HepG2 (cell line): ENCODE data around the gene PNN. TPM values are rescaled to one million over a fixed set of nuclear protein-coding genes. Genes with fewer than 3 reads are reported as not detected.

Experiments used
- CEBPB ChIP-seq: IDR thresholded peaks from 2 replicates; pipeline ENCODE4 v1.6.1; 2011; ENCODE audit warnings: low read depth, low read length, improper control_type of control experiment, borderline replicate concordance
- CEBPG ChIP-seq: IDR thresholded peaks from 2 replicates; pipeline ENCODE4 v1.6.1; 2016
- CHD2 ChIP-seq: IDR thresholded peaks from 2 replicates; pipeline ENCODE4 v1.6.1; 2011; ENCODE audit warnings: low read depth, low read length, improper control_type of control experiment
- DMAP1 ChIP-seq: IDR thresholded peaks from 2 replicates; pipeline ENCODE4 v1.6.1; 2016
- HNRNPUL1 ChIP-seq: fragments of 200-400 bp; formaldehyde crosslinking; IDR thresholded peaks from 2 replicates; pipeline ENCODE4 v1.6.1; 2017; ENCODE audit warnings: low read depth, mild to moderate bottlenecking, low read length, moderate library complexity
- KDM4B ChIP-seq: sonication (generic); formaldehyde crosslinking; IDR thresholded peaks from 2 replicates; pipeline ENCODE4 v1.4.0; 2020; ENCODE audit warnings: missing genetic modification reagents
- KDM5A ChIP-seq: fragments of 200-600 bp; sonication (generic); IDR thresholded peaks from 2 replicates; pipeline ENCODE4 v1.7.0; 2018; ENCODE audit warnings: antibody characterized with exemption, mild to moderate bottlenecking, low read length, borderline replicate concordance
- KLF11 ChIP-seq: IDR thresholded peaks from 2 replicates; pipeline ENCODE4 v1.6.1; 2016; ENCODE audit warnings: missing compliant biosample characterization
- KMT2B ChIP-seq: IDR thresholded peaks from 2 replicates; pipeline ENCODE4 v1.6.1; 2016; ENCODE audit warnings: missing genetic modification reagents, missing compliant biosample characterization
- NFKBIZ ChIP-seq: IDR thresholded peaks from 2 replicates; pipeline ENCODE4 v1.6.1; 2018; ENCODE audit warnings: missing genetic modification reagents, missing compliant biosample characterization
- SP1 ChIP-seq, 2 experiments: fragments of 450-650 bp in 1 of 2; sonication (generic) in 1 of 2; formaldehyde crosslinking in 1 of 2; IDR thresholded peaks; 2 replicates each; pipeline versions ENCODE4 v1.4.0 to v1.6.1; 2016 to 2020; ENCODE audit warnings: missing genetic modification reagents in 1 of 2
- THAP11 ChIP-seq: IDR thresholded peaks from 2 replicates; pipeline ENCODE4 v1.6.1; 2016; ENCODE audit warnings: missing biosample characterization, missing genetic modification reagents
- ZFP37 ChIP-seq: sonication (generic); formaldehyde crosslinking; IDR thresholded peaks from 2 replicates; pipeline ENCODE4 v1.4.0; 2020; ENCODE audit warnings: missing genetic modification reagents, borderline replicate concordance
- ZFP41 ChIP-seq: sonication (generic); formaldehyde crosslinking; IDR thresholded peaks from 2 replicates; pipeline ENCODE4 v1.4.0; 2020; ENCODE audit warnings: mild to moderate bottlenecking, missing genetic modification reagents, borderline replicate concordance
- ZMAT3 ChIP-seq: sonication (generic); formaldehyde crosslinking; conservative IDR thresholded peaks from 2 replicates; pipeline ENCODE4 v1.7.0; 2021; ENCODE audit warnings: missing genetic modification reagents
- ZNF24 ChIP-seq: fragments of 450-650 bp; IDR thresholded peaks from 2 replicates; pipeline ENCODE4 v1.6.1; 2017; ENCODE audit warnings: antibody characterized with exemption, mild to moderate bottlenecking
- ZNF383 ChIP-seq: sonication (generic); formaldehyde crosslinking; IDR thresholded peaks from 2 replicates; pipeline ENCODE4 v1.4.0; 2020; ENCODE audit warnings: missing genetic modification reagents, mild to moderate bottlenecking, borderline replicate concordance
- ZNF569 ChIP-seq: sonication (generic); formaldehyde crosslinking; IDR thresholded peaks from 2 replicates; pipeline ENCODE4 v1.5.0; 2020; ENCODE audit warnings: mild to moderate bottlenecking, missing genetic modification reagents, moderate library complexity, borderline replicate concordance
- ZNF839 ChIP-seq: sonication (generic); formaldehyde crosslinking; IDR thresholded peaks from 2 replicates; pipeline ENCODE4 v1.4.0; 2020; ENCODE audit warnings: missing genetic modification reagents, mild to moderate bottlenecking, borderline replicate concordance
- polyA plus RNA-seq, 8 experiments: library from polyadenylated mRNA; depleted of rRNA in 3 of 8; stranded (reverse) in 7 of 8; unstranded in 1 of 8; fragments of >200 nt; fragmentation: Illumina TruSeq in 4 of 8; extraction: Trizol in 4 of 8; gene quantifications; 2 replicates each; pipeline versions ENCODE4 v1.2.1 to v1.2.3, GENCODE V29; 2011 to 2016; ENCODE audit warnings: low read depth in 4 of 8, missing spikeins in 1 of 8, mixed read lengths in 1 of 8; ENCODE audit not compliant: insufficient read depth in 1 of 8
- total RNA-seq, 5 experiments: library from RNA; depleted of rRNA; stranded (reverse); fragments of >200 nt; fragmentation: Illumina TruSeq; extraction: Trizol; gene quantifications; 2 replicates each; pipeline ENCODE4 v1.2.3, GENCODE V29; 2016; ENCODE audit warnings: low read depth in 1 of 5
- TF ChIP-seq, protein P1 (sequence below): sonication (generic); formaldehyde crosslinking; IDR thresholded peaks from 2 replicates; pipeline ENCODE4 v1.4.0; 2020; ENCODE audit warnings: missing genetic modification reagents, borderline replicate concordance
- TF ChIP-seq, protein P2 (sequence below): sonication (generic); formaldehyde crosslinking; IDR thresholded peaks from 2 replicates; pipeline ENCODE4 v1.5.0; 2020; ENCODE audit warnings: mild to moderate bottlenecking, missing genetic modification reagents, borderline replicate concordance
- TF ChIP-seq, protein P3 (sequence below): sonication (generic); formaldehyde crosslinking; IDR thresholded peaks from 2 replicates; pipeline ENCODE4 v1.4.0; 2020; ENCODE audit warnings: mild to moderate bottlenecking, missing genetic modification reagents
- TF ChIP-seq, protein P4 (sequence below): sonication (generic); formaldehyde crosslinking; conservative IDR thresholded peaks from 2 replicates; pipeline ENCODE4 v1.4.0; 2020; ENCODE audit warnings: missing genetic modification reagents

Gene PNN
- total and polyA plus RNA-seq, 2 of the 13 experiments (the other 11 are each of a cell fraction or from before 2014, with no cell fraction given) = 58.0 to 214 TPM

DNA sequence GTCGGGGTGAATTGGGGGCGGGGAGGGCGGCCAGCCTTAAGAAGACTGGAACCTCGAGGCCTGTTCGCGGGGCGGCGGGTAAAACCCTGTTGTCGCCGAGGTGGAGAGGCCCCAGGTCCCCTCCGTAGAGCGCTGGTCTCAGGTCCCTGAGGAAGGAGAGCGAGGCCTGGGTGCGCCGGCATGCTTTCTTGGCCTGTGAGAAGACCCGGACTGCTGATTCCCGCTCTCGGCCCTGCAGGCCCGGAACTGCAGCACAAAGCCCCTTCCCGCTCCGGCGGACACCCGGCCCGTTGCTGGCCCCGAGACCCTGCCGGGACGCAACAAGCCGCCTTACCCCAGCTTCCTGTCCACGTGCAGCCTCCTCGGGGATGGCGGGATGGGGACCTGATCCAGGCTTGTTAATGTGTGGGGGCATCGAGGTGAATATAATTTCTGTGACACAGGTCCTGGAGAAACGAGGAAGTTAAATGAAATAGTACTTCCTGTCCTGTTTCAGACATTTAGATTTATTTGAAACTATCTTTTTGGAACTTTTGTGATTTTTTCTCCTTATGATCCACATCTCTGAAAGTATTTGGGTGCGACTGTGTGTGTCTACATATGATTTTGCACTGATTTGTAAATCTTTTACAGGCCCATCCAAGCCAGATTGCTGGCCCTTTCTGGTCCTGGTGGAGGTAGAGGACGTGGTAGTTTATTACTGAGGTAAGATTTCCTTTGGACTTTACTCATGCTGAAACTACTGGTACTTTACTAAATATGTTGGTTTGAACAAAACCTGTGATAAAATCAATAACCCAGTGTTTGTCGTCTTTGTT lies 600 bp downstream of the PNN start (continued):
- peak; percentile 73; the same call in 1 of the 2 replicates for TF ChIP-seq ZFP41 (CRISPR knock-in tag)
- TF ChIP-seq, protein P1, sequence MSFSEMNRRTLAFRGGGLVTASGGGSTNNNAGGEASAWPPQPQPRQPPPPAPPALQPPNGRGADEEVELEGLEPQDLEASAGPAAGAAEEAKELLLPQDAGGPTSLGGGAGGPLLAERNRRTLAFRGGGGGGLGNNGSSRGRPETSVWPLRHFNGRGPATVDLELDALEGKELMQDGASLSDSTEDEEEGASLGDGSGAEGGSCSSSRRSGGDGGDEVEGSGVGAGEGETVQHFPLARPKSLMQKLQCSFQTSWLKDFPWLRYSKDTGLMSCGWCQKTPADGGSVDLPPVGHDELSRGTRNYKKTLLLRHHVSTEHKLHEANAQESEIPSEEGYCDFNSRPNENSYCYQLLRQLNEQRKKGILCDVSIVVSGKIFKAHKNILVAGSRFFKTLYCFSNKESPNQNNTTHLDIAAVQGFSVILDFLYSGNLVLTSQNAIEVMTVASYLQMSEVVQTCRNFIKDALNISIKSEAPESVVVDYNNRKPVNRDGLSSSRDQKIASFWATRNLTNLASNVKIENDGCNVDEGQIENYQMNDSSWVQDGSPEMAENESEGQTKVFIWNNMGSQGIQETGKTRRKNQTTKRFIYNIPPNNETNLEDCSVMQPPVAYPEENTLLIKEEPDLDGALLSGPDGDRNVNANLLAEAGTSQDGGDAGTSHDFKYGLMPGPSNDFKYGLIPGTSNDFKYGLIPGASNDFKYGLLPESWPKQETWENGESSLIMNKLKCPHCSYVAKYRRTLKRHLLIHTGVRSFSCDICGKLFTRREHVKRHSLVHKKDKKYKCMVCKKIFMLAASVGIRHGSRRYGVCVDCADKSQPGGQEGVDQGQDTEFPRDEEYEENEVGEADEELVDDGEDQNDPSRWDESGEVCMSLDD = peak; percentile 12; the same call in 1 of the 2 replicates
- no peak; the same call in 1 of the 2 replicates for TF ChIP-seq KLF11 (CRISPR knock-in tag)
- no peak for TF ChIP-seq CEBPG
- TF ChIP-seq, protein P2, sequence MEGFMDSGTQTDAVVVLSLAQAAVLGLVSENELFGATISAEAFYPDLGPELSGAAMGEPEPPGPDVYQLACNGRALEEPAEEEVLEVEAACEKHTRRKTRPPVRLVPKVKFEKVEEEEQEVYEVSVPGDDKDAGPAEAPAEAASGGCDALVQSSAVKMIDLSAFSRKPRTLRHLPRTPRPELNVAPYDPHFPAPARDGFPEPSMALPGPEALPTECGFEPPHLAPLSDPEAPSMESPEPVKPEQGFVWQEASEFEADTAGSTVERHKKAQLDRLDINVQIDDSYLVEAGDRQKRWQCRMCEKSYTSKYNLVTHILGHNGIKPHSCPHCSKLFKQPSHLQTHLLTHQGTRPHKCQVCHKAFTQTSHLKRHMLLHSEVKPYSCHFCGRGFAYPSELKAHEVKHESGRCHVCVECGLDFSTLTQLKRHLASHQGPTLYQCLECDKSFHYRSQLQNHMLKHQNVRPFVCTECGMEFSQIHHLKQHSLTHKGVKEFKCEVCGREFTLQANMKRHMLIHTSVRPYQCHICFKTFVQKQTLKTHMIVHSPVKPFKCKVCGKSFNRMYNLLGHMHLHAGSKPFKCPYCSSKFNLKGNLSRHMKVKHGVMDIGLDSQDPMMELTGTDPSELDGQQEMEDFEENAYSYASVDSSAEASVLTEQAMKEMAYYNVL (CRISPR knock-in tag) = peak; percentile 74
- no peak; the same call in 1 of the 2 replicates for TF ChIP-seq KDM5A
- TF ChIP-seq NFKBIZ (CRISPR knock-in tag) = 0 out of 2 replicates have a peak, but pooled peaks have one; percentile 1
- no peak for TF ChIP-seq HNRNPUL1
- no peak; the same call in 1 of the 2 replicates for TF ChIP-seq KDM4B
- no peak for TF ChIP-seq ZNF839 (CRISPR knock-in tag)
- peak; percentile 15; the same call in 1 of the 2 replicates for TF ChIP-seq ZNF24
- no peak for TF ChIP-seq ZFP37 (CRISPR knock-in tag)
- TF ChIP-seq, protein P3, sequence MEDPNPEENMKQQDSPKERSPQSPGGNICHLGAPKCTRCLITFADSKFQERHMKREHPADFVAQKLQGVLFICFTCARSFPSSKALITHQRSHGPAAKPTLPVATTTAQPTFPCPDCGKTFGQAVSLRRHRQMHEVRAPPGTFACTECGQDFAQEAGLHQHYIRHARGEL (CRISPR knock-in tag) = no peak
- TF ChIP-seq CEBPB = no peak
- no peak for TF ChIP-seq ZNF569 (CRISPR knock-in tag)
- TF ChIP-seq, protein P4, sequence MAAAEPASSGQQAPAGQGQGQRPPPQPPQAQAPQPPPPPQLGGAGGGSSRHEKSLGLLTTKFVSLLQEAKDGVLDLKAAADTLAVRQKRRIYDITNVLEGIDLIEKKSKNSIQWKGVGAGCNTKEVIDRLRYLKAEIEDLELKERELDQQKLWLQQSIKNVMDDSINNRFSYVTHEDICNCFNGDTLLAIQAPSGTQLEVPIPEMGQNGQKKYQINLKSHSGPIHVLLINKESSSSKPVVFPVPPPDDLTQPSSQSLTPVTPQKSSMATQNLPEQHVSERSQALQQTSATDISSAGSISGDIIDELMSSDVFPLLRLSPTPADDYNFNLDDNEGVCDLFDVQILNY (CRISPR knock-in tag) = peak; percentile 10; the same call in 1 of the 2 replicates
- no peak for TF ChIP-seq THAP11
- TF ChIP-seq SP1 (IDR thresholded peaks at IDR 0.05) = no peak
- no peak for TF ChIP-seq SP1 (CRISPR knock-in tag; IDR thresholded peaks at IDR 0.05)
- TF ChIP-seq CHD2 = no peak
- no peak for TF ChIP-seq ZMAT3
- TF ChIP-seq KMT2B (CRISPR knock-in tag) = no peak
- TF ChIP-seq DMAP1 = peak; percentile 81
- TF ChIP-seq ZNF383 (CRISPR knock-in tag) = peak; percentile 90; the same call in 1 of the 2 replicates
